Stomach (tissue), 4 donors: ENCODE results near the gene FSCN2.

Source experiments
- CTCF ChIP-seq, 7 experiments: fragments of 450-650 bp in 4 of 7; fragments of 200-600 bp in 3 of 7; sonication (generic) in 3 of 7; IDR thresholded peaks; one replicate each; pipeline ENCODE4 v1.5.1; 2016 to 2019; ENCODE audit warnings: antibody characterized with exemption in 7 of 7, control low read depth in 2 of 7, mild to moderate bottlenecking in 1 of 7
- POLR2A ChIP-seq, 4 donors: fragments of 450-650 bp; IDR thresholded peaks; one replicate each; pipeline ENCODE4 v1.6.1; 2016; ENCODE audit warnings: antibody characterized with exemption in 4 of 4, control low read depth in 2 of 4, mild to moderate bottlenecking in 1 of 4, moderate library complexity in 1 of 4
- POLR2AphosphoS5 ChIP-seq, 3 donors: sonication (generic); formaldehyde crosslinking; IDR thresholded peaks; one replicate each; pipeline ENCODE4 v1.6.1; 2016; ENCODE audit warnings: antibody characterized with exemption in 3 of 3

GRCh38 chr17:81540676-81541027, 12.5 kb downstream of the FSCN2 start:
- TF ChIP-seq POLR2AphosphoS5 (IDR thresholded peaks at IDR 0.05) (no peak), POLR2A (IDR thresholded peaks at IDR 0.05) (no peak), CTCF (IDR thresholded peaks at IDR 0.05) (no peak)
